GM18505 (cell line): ENCODE results near the gene CCL21.

Experiments
- ATAC-seq: cut with Tn5 transposase; IDR thresholded peaks from one replicate; pipeline ENCODE4 v1.9.1; 2021; ENCODE audit not compliant: unreplicated experiment
- POLR2A ChIP-seq: IDR thresholded peaks from 4 replicates; pipeline ENCODE4 v1.6.1; 2011; ENCODE audit warnings: borderline replicate concordance; ENCODE audit not compliant: insufficient read depth, insufficient read length; ENCODE audit errors: extremely low read depth

CCL21 gene

DNA sequence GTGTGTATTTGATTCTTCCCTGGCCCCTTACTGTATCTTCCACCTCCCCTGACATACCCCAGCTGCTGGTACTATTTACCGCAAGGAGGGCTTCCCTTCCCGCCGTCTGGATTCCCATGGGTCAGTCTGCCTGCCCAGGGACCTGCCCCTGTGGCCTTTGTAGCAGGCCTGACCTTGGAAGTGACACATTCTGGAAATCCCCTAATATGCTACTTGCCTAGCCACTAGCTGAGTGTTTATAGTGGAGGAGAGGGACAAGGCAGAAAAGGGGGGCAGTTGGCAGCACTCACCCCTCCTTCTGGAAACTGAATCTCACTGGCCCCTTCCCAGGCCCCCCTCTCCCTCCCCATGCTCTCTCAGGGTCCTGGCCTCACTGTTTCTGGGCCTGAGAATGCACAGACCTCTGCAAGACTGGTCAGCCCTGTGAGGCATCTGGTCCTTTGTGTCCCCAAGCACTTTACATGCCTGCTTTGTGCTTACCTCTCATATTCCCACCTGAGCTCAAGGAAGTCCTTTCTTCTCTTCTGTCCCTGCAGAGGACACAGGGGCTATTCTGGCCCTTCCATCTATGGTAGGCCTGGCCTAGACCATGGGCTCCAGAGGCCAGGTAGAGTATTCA is 8.2 kb upstream of the CCL21 start:
- no peak for TF ChIP-seq POLR2A
- ATAC-seq, result no peak

DNA sequence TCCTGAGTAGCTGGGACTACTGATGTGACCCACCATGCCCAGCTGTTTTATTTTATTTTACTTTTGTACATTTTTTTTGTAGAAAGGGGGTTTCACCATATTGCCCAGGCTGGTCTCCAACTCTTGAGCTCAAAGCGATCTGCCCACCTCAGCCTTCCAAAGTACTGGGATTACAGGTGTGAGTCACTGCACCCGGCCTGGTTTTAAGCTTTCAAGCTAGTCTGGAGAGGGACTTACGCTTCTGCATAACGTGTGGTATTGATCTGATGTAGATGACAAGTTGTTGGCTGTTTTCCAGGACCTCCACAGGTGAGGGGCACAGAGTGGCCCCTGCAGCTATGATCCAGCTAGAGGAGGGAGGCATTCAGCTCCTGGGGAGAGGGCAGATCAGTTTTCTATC is 6.8 kb upstream of the CCL21 start:
- TF ChIP-seq POLR2A, result no peak
- ATAC-seq, result no peak

DNA sequence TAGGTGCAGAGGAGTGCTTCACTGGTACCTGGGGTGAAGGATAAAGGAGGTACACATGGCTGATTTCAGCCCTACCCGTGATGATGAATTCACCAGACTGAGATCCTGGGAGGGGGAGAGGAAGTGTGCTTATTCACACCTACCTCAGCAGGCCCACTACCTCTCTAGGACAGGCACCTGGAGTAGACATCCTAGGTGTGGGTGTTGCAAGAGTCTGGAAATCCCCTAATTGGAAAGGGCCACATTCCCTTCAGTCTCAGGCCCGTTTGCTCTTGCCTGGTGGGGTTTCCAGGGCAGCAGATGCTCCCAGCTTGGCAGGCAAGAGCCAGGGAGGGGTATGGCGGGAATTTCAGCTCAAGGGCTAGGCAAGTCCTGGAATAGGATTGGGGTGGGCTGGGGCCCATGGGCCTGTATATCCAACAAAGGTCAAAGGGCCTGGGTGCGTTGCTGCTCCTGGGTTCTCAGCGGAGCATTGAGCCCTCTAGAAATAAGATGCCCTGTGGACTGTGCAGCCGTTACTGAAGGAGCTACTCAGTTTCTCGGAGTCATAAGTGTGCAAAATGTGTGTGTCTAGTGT is 5.8 kb upstream of the CCL21 start:
- ATAC-seq, result no peak

DNA sequence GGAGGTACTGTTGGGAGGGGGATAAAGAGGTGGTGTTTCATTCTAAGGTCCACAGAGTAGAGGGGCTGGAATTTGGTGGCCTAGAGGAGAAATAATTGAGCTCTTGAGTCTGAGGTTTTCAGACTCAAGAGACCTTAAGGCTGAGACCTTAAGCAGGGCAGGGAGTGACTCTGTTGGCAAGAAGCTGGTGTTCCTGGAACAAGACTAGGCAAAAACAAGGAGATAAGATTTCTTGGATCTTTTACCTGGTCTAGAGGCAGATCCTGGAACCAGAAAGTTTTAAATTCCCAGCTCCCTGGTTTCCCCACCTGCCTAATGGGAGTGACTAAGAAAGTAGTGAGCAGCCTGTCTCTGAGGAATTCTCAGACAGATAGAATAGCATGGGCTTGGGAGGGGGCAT is 4.1 kb upstream of the CCL21 start:
- no peak for TF ChIP-seq POLR2A
- no peak for ATAC-seq

More for the DNA sequence above, 5.8 kb upstream of the CCL21 start:
- no peak for TF ChIP-seq POLR2A

DNA sequence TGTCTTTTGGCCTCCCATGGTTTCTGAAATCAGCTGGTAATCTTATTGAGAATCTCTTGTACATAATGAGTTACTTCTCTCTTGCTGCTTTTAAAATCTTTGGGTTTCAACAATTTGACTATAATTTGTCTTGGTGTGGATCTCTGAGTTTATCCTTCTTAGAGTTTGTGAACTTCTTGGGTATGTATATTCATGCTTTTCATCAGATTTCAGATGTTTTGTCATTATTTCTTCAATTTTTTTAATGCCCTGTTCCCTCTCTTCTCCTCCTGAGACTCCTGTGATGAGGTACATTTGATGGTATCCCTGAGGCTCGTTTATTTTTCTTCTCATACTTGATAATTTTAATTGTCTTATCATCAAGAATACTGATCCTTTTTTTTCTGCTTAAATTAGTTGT is 2.2 kb upstream of the CCL21 start:
- TF ChIP-seq POLR2A, result no peak
- ATAC-seq, result no peak

DNA sequence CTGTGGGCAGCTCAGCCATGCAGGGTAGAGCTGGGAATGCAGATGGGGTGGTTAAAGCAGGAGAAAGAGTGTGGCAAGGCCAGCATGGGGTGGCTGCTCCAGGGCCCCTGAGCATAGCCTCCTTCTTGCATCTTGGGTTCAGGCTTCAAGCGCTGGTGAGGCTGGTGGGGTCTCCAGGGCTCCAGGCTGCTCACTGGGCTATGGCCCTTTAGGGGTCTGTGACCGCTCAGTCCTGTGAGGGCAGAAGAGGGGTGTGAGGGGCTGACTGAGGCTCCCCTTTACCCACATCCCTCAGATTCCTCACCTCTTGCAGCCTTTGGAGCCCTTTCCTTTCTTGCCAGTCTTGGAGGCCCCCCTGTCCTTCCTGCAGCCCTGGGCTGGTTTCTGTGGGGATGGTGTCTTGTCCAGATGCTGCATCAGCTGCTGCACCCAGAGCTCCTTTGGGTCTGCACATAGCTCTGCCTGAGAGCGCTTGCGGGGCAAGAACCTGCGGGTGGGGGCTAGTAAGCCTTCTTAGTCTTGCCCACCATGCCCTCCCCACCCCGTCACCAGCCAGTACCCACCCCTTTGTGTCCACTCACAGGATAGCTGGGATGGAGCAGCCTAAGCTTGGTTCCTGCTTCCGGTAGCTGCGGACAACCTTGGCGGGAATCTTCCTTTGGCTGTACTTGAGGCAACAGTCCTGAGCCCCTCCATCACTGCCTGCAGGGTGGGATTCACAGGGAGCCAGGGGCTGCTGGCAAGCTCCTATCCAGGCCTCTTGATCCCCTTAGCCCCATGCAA is 549 bp downstream of the CCL21 start:
- ATAC-seq, result no peak
- no peak for TF ChIP-seq POLR2A

DNA sequence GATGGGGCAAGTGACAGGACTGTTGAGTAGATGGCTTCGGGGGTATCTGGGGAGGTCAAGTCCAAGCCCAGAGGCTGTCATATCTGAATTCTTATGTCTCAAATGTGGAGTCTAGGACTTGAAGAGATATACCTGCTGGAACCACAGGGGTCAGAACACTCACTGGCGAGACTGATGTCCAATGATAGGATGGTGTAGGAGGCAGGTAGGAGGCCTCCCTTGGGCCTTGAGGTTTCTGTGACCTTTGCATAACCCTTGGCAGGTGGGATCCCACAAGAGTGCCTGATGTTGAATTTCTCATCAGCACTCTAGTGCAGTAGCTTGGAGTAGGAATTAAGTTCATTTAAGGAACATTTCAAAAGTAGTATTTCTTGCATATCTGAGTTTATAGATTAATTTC is 2.8 kb downstream of the CCL21 start:
- no peak for TF ChIP-seq POLR2A

DNA sequence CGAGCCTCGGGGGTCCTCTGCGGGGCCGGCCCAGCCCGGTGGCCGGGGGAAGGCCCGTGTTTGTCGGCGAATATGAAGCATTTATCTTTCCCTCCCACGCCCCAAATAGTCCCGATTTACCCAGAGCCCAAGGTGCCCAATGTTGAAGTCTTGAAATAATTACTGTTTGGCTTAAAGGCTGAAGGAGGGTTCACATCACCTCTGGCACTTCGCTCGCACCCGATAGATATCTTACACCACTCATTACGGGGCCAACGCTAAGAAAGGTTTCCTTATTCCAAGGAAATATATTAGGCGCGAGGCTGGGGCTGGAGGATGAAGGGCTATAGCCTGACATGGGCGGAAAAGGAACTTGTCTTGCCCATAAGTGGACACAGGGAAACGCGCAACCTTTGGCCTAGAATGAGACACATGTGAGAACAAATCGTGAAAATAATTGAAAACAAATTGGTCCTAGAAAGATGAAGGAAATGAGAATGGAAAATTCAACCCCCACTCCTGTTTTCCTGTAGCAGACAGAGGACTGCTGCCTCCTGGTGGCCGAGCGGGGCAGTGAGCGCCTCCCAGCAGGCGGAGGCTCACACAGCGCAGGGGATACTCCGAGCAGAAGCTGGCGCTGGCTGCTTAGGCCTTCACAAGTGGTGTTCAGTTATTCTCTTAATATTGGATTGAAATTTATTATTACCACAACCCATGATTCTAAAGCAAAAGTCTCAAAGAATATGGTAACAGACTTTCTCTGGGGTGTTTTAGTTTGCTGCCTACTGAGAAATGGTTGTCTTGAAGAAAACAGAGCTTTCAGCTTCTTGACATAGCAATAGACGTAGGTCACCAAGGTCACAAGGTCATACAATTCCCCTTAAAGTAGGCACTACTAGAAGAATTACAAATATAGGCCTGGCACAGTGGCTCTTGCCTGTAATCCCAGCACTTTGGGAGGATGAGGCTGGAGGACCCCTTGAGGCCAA is 7.9 kb downstream of the CCL21 start:
- TF ChIP-seq POLR2A, result no peak
- ATAC-seq, result no peak

More for the DNA sequence above, 2.8 kb downstream of the CCL21 start:
- no peak for ATAC-seq

DNA sequence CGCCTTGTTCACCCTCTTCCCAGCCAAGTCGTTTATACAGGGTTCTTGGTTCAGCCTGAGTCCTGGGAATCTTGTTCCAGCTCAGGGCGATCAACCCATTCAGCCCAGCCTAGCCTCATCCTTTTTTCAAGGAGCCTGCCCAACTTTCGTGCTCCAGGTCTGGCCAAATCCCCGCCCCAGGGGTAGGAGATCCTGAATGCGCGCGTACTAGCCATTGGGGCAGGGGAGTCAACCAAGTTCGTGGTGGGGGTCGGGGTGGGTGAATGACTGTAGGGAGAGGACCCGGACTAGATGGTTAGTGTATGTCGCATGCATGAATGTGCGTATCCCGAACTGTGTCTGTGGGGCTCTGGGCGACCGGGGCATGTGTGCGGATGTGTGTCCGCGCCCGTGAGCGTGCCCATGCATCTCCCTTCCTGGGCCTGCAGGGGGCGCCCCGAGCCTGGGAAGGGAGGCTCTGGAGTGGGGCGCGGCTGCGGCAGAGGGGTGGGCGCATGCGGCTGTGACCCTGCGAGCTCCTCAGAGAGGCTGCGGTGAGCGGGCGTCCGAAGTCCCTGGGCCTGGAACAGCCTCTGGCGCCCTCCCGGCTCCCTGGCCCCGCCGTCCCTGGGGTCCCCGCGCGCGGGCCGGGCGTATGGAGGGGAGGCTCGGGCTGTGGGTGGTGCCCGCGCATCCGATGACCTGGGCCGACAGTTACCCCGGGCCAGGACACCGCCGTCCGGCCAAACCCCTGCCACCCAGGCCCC is 8.7 kb downstream of the CCL21 start:
- no peak for ATAC-seq
- no peak for TF ChIP-seq POLR2A

DNA sequence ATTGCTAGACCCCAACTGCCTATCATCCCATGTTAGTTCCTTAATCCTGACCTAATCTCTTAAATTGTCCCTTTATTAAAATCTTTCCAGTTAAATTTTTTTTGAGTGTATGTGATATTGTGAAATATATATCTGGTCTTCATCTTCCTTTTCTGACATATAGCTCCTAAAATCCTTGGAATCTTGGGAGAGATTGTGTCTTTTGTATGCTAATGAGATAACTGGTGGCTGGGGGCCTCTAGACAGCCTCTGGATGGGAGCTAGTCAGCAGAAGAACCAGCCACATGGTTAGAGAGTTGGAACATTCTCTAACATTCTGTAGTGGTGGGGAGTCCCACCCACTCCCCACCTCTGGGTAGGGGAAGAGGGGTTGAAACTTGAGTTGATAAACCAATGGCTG is 15.1 kb downstream of the CCL21 start:
- no peak for TF ChIP-seq POLR2A
- no peak for ATAC-seq

DNA sequence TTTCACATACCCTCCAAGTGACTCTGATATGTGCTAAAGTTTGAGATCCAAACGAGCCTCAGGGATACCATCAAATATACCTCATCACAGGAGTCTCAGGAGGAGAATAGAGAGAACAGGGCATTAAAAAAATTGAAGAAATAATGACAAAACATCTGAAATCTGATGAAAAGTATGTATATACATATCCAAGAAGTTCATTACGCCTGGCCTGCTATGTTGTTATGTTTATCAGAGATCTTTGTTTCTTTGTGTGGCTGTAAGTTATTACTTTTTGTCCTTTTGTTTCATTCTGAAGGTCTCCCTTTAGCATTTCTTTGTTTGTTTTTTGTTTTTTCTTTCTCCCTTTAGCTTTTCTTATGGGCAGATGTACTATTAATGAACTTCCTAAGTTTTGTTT is 16.4 kb downstream of the CCL21 start:
- no peak for ATAC-seq
- TF ChIP-seq POLR2A, result no peak

DNA sequence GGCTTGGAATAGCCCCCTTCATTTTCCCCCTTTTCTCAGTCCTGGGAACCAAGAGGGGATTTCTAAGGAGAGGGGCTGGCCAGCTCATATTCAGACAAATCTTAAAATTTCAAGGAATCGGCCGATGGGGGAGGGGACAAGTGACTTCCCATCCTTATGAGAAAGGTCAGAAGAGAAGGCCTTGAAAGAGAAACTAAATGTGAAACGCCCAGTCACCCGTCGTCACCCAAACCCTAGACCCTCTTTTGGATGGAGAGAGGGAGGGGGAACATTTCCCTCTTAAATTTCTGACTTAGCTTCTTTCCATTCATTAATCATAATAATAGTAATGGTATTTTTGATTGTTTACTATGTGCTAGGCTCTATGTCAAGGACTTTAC is 18.0 kb downstream of the CCL21 start:
- no peak for TF ChIP-seq POLR2A

More for the DNA sequence above, 18.0 kb downstream of the CCL21 start:
- no peak for ATAC-seq
